Gastrocnemius medialis (tissue), 4 donors: ENCODE measurements around the gene SPACA9.

Source experiments
- CTCF ChIP-seq, 5 experiments: fragments of 450-650 bp in 3 of 5; fragments of 200-600 bp in 2 of 5; sonication (generic) in 2 of 5; IDR thresholded peaks in 4 of 5; conservative IDR thresholded peaks in 1 of 5; 1 replicate in 4 of 5; 2 replicates in 1 of 5; pipeline ENCODE4 v1.5.1; 2016 to 2019; ENCODE audit warnings: antibody characterized with exemption in 5 of 5, mild to moderate bottlenecking in 3 of 5, moderate library complexity in 3 of 5
- POLR2A ChIP-seq, 2 donors: fragments of 450-650 bp; IDR thresholded peaks; one replicate each; pipeline ENCODE4 v1.6.1; 2017; ENCODE audit warnings: antibody characterized with exemption in 2 of 2, mild to moderate bottlenecking in 2 of 2, moderate library complexity in 2 of 2

GRCh38 chr9:132858751-132859150, 19.9 kb upstream of the SPACA9 start:
- TF ChIP-seq CTCF (IDR thresholded peaks at IDR 0.05 in 4 of 5, conservative IDR thresholded peaks at IDR 0.05 in 1 of 5) (no peak), POLR2A (IDR thresholded peaks at IDR 0.05) (no peak)
